AG04449 (cell line): ENCODE data around the gene CRTAC1.

ENCODE experiments used
- CTCF ChIA-PET: fragments of 350-600 bp; formaldehyde crosslinking; extraction: SDS; loops from one replicate; lab custom pipeline; 2021; ENCODE audit warnings: antibody characterized with exemption; lab: Yijun Ruan, JAX
- POLR2A ChIA-PET: fragments of 400-600, 350-600 bp; formaldehyde crosslinking; extraction: SDS; loops from one replicate; lab custom pipeline; 2020; ENCODE audit warnings: antibody characterized with exemption, inconsistent platforms; lab: Yijun Ruan, JAX
- DNase-seq: peaks from one replicate; pipeline ENCODE4 v3.0.0-alpha.2; 2010; ENCODE audit warnings: low read depth, low spot score
- H3K4me3 ChIP-seq: 2 replicates; pipeline ENCODE4 v1.5.1; 2011; ENCODE audit warnings: low read depth, mild to moderate bottlenecking, control low read depth, low read length
- TF ChIP-seq, protein P1 (sequence below): IDR thresholded peaks from one replicate; pipeline ENCODE4 v1.5.1; 2011; ENCODE audit warnings: mild to moderate bottlenecking, moderate library complexity, low read length, control low read depth, inconsistent platforms; ENCODE audit not compliant: insufficient read depth; ENCODE audit errors: missing control alignments

Gene CRTAC1

DNA sequence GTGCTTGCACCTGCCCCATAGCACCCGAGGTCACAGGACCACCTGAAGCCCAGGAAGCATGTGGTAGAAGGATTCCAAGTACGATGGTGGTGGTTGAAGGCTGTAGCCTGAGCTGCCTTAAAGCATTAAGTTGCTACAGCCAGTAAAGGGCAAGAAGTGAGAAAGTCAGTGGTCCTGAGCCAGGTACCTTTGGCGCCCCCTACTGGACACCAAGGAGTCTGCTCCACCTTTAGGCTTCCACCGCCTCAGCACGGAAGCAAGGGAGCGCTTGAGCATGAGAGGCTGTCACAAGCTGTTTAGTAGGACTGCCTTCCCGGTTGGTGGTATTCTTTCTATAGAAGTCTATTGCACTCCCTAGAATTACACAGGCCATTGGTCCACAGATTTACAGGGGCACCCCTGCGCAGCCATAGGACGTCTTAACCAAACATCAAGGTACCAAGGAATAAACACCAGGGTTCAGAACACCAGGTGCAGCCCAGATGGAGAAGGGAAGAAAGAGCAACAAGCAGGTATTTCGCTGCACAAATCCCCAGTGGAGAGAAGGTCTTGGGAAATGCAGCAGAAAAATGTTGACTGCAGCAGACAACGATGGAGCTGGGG lies 2.2 kb downstream of the CRTAC1 start:
- POLR2A ChIA-PET, result no interaction called here
- DNase-seq, result no peak
- TF ChIP-seq, protein P1, sequence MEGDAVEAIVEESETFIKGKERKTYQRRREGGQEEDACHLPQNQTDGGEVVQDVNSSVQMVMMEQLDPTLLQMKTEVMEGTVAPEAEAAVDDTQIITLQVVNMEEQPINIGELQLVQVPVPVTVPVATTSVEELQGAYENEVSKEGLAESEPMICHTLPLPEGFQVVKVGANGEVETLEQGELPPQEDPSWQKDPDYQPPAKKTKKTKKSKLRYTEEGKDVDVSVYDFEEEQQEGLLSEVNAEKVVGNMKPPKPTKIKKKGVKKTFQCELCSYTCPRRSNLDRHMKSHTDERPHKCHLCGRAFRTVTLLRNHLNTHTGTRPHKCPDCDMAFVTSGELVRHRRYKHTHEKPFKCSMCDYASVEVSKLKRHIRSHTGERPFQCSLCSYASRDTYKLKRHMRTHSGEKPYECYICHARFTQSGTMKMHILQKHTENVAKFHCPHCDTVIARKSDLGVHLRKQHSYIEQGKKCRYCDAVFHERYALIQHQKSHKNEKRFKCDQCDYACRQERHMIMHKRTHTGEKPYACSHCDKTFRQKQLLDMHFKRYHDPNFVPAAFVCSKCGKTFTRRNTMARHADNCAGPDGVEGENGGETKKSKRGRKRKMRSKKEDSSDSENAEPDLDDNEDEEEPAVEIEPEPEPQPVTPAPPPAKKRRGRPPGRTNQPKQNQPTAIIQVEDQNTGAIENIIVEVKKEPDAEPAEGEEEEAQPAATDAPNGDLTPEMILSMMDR, result peak; percentile 45
- H3K4me3 ChIP-seq, result no peak overlapping the region
- CTCF ChIA-PET, result interaction anchor here (0.9 to 2.2 kb wide), 7 partner anchors 10 to 18 kb away, joined by 4 to 9 read pairs (median 6); no protein-coding TSS in a partner anchor

DNA sequence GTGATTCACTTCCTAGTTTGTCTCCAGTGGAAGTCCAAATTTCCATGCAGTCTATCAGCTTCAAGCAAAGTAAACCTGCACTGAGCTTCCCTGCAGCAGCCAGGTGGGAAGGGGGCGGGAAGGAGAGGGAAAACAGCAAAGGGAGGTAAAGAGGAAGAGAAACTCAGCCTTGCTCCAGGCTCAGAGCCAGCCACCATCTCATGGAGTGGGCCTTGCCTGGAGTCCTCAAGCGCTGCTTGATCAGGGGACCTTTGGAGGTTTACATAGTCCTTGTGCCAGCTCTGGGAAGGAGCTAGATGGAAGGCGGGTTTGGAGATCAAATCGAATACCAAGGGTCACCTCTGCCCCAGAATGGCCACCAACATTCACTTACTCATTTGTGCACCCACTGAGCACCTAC lies 7.4 kb downstream of the CRTAC1 start:
- ChIA-PET CTCF (interaction anchor here (0.6 to 2.0 kb wide), 2 partner anchors 18 to 22 kb away, joined by 3 to 5 read pairs; no protein-coding TSS in a partner anchor), POLR2A (no interaction called here)

GRCh38 chr10:98020784-98021183 lies 9.6 kb downstream of the CRTAC1 start:
- ChIA-PET CTCF (no interaction called here), POLR2A (no interaction called here)
- H3K4me3 ChIP-seq, result no peak overlapping the region
- DNase-seq, result no peak
- TF ChIP-seq, protein P1, result no peak

More for the DNA sequence above, 7.4 kb downstream of the CRTAC1 start:
- TF ChIP-seq, protein P1, result no peak
- DNase-seq, result no peak
- H3K4me3 ChIP-seq, result no peak overlapping the region

DNA sequence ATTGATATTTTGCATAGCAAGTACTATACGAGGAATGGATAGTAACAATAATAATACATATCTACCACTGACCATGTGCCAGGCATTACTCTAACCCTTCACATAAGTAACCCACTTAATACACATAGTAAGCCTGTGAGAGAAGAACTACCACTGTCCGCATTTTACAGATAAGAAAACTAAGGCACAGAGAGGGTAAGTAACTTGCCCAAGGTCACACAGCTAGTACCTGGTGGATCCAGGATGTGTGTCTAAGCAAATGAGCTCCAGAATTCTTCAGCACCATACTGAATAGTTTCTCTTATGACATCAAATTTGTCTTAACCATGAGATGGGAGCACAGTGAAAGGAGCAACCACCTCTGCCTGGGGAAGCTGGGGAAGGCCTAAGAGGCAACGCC lies 10.2 kb downstream of the CRTAC1 start:
- H3K4me3 ChIP-seq, result no peak overlapping the region
- TF ChIP-seq, protein P1, result no peak
- DNase-seq, result no peak
- ChIA-PET CTCF (no interaction called here), POLR2A (no interaction called here)

DNA sequence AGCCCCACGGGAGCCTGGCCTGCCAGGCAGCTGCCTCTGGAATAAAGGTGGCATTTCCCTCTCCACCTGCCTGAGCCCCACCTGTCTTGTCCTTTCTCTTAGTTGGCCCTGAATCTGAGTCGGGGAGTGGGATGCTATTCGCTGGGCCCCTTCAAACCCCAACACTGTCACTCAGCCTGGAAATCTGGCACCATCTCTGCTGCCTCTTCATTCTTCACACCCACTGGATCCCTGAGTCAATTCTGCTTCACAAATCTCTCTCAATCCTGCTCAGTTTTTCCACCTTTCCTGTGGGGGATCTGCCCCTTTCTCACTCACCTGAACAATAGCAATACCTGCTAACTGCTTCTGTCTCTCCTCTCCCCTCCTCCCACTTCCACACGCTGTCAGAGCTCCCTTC lies 10.6 kb downstream of the CRTAC1 start:
- TF ChIP-seq, protein P1, result no peak
- no peak for DNase-seq
- ChIA-PET CTCF (interaction anchor here (1.5 kb wide), 1 partner anchor 21 kb away, joined by 6 read pairs; no protein-coding TSS in a partner anchor), POLR2A (no interaction called here)
- no peak overlapping the region for H3K4me3 ChIP-seq

DNA sequence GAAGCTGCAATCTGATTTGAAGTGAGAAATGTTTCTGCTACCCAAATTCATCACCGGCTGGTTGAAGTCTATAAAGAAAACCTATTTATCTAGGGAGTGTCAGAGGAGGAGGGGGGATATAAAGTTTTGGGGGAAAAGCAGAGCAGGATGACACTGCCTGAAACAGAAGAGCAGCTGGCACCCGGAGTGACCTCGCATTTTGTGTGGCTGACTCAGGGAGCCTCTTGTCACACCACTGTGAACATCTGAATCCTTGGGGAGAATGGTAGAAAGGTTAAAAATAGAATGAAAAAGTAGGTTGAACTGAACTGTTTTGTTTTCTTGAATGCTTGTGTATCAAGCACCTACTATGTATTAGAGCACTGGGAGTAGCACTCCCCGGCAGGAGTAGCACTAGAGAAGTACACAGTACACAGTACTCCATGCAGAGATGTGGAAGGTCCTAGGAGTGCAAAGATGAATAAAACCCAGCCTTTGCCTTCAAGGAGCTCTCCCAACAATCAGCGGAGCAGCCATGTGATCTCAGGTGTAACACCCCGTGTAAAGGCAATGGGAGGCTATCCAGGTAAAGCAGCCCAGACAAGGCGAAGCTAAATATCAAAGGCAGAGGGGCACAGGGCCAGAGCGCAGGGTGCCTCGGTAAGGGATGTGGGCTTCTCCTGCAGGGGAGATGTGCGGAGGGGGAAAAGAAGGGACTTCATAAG lies 13.5 kb downstream of the CRTAC1 start:
- CTCF ChIA-PET, result interaction anchor here (1.8 kb wide), 1 partner anchor 11 kb away, joined by 6 read pairs; no protein-coding TSS in a partner anchor
- TF ChIP-seq, protein P1, result no peak
- POLR2A ChIA-PET, result no interaction called here

More for the DNA sequence above, 13.5 kb downstream of the CRTAC1 start:
- H3K4me3 ChIP-seq, result no peak overlapping the region
- DNase-seq, result no peak
